Measurements from ENCODE around the gene TWF2.

The TWF2 gene

GRCh38 chr3:52220380-52221026 is 18.5 kb downstream of the TWF2 start:
- TF ChIP-seq POLR2AphosphoS5 (IDR thresholded peaks at IDR 0.05; ENCODE audit: low read depth) (peak; percentile 42; the same call in 1 of the 2 replicates), CTCF (IDR thresholded peaks at IDR 0.05; ENCODE audit: insufficient read depth, low read length) (peak; percentile 99), SPI1 (IDR thresholded peaks at IDR 0.05; ENCODE audit: borderline replicate concordance, low read depth) (no peak)
- peak overlapping the region; percentile 24 for H3K27ac ChIP-seq (replicated peaks)
- no peak overlapping the region for H3K4me3 ChIP-seq (replicated peaks; ENCODE audit: insufficient read depth, low read length)
- H3K27me3 ChIP-seq (ENCODE audit: insufficient read depth, poor library complexity, severe bottlenecking) = no peaks in the 10 kb centered on the region
- DNase-seq (ENCODE audit: low read depth in 1 of 2, low spot score in 1 of 2) = peak in 1 of 2 experiments; percentile 90

- no peak for DNase-seq (ENCODE audit: low read depth in 1 of 2, low spot score in 1 of 2)
- Histone ChIP-seq H3K27ac (replicated peaks) (no peak overlapping the region), H3K27me3 (ENCODE audit: insufficient read depth, poor library complexity, severe bottlenecking) (no peaks in the 10 kb centered on the region), H3K4me3 (replicated peaks; ENCODE audit: insufficient read depth, low read length) (no peak overlapping the region)
- TF ChIP-seq GABPA (IDR thresholded peaks at IDR 0.05; ENCODE audit: low read depth) = no peak
- TF ChIP-seq REST (IDR thresholded peaks at IDR 0.05; ENCODE audit: insufficient replicate concordance, low read depth) = no peak
- TF ChIP-seq POLR2AphosphoS5 (IDR thresholded peaks at IDR 0.05; ENCODE audit: low read depth) = no peak
- TF ChIP-seq CTCF (IDR thresholded peaks at IDR 0.05; ENCODE audit: insufficient read depth, low read length) = no peak
- TF ChIP-seq SPI1 (IDR thresholded peaks at IDR 0.05; ENCODE audit: borderline replicate concordance, low read depth) = no peak
Measured at GRCh38 chr3:52218937-52219650, 19.9 kb downstream of the TWF2 start.

GRCh38 chr3:52218454-52218853 is 20.5 kb downstream of the TWF2 start:
- no peak overlapping the region for H3K27ac ChIP-seq (replicated peaks)
- no peak overlapping the region for H3K4me3 ChIP-seq (replicated peaks; ENCODE audit: insufficient read depth, low read length)
- H3K27me3 ChIP-seq (ENCODE audit: insufficient read depth, poor library complexity, severe bottlenecking) = no peaks in the 10 kb centered on the region
- no peak for TF ChIP-seq SPI1 (IDR thresholded peaks at IDR 0.05; ENCODE audit: borderline replicate concordance, low read depth)
- TF ChIP-seq CTCF (IDR thresholded peaks at IDR 0.05; ENCODE audit: insufficient read depth, low read length) = no peak
- no peak for TF ChIP-seq GABPA (IDR thresholded peaks at IDR 0.05; ENCODE audit: low read depth)
- no peak for TF ChIP-seq REST (IDR thresholded peaks at IDR 0.05; ENCODE audit: insufficient replicate concordance, low read depth)
- TF ChIP-seq POLR2AphosphoS5 (IDR thresholded peaks at IDR 0.05; ENCODE audit: low read depth) = no peak
- no peak for DNase-seq (ENCODE audit: low read depth in 1 of 2, low spot score in 1 of 2)
